H1 (cell line): ENCODE data around the gene EFNA3. TPM values are rescaled to one million over a fixed set of nuclear protein-coding genes. Genes with fewer than 3 reads are reported as not detected.

Experiments used
- CTCF ChIA-PET: fragments of 300-600 bp; sonication (Branson Sonifier 250); formaldehyde crosslinking; loops from one replicate; lab custom pipeline; 2021; ENCODE audit not compliant: partially characterized antibody; lab: Charles Lee
- POLR2A ChIA-PET: fragments of 300-600 bp; sonication (Branson Sonifier 250); formaldehyde crosslinking; loops from one replicate; lab custom pipeline; 2021; ENCODE audit warnings: inconsistent platforms; ENCODE audit not compliant: partially characterized antibody; lab: Charles Lee
- DNase-seq, 2 experiments: peaks; one replicate each; pipeline versions ENCODE4 v3.0.0 to v3.0.0-alpha.2; 2010 to 2022; ENCODE audit warnings: low spot score in 2 of 2, low read depth in 1 of 2, mixed read lengths in 1 of 2
- FAIRE-seq: peaks from 2 replicates; lab custom pipeline; 2011; peaks lifted over from hg19 to GRCh38; lab: Jason Lieb, UNC
- H2AFZ ChIP-seq: 2 replicates; pipeline ENCODE4 v1.8.1; 2012; ENCODE audit warnings: low read length, inconsistent platforms
- H2AK5ac ChIP-seq: 2 replicates; pipeline ENCODE4 v1.6.1; 2013; ENCODE audit warnings: low read depth, low read length
- H2BK120ac ChIP-seq: replicated peaks from 2 replicates; pipeline ENCODE3; 2013; ENCODE audit warnings: low read depth, low read length, inconsistent platforms
- H2BK12ac ChIP-seq: 2 replicates; pipeline ENCODE4 v1.6.1; 2013; ENCODE audit warnings: low read depth, low read length
- H2BK15ac ChIP-seq: 2 replicates; pipeline ENCODE4 v1.6.1; 2013; ENCODE audit warnings: low read length
- H2BK20ac ChIP-seq: 2 replicates; pipeline ENCODE4 v1.6.1; 2013; ENCODE audit warnings: low read length
- H2BK5ac ChIP-seq: 2 replicates; pipeline ENCODE4 v1.6.1; 2013; ENCODE audit warnings: low read depth, low read length
- H3K14ac ChIP-seq: 2 replicates; pipeline ENCODE4 v1.6.1; 2013; ENCODE audit warnings: inconsistent platforms; ENCODE audit not compliant: insufficient read length
- H3K18ac ChIP-seq: 2 replicates; pipeline ENCODE4 v1.6.1; 2013; ENCODE audit warnings: low read length; ENCODE audit errors: extremely low read depth
- H3K23ac ChIP-seq: 2 replicates; pipeline ENCODE4 v1.6.1; 2013; ENCODE audit warnings: inconsistent platforms; ENCODE audit not compliant: insufficient read length
- H3K23me2 ChIP-seq: 2 replicates; pipeline ENCODE4 v1.6.1; 2013; ENCODE audit warnings: low read depth, low read length
- H3K27ac ChIP-seq: 2 replicates; pipeline ENCODE4 v1.6.1; 2011; ENCODE audit warnings: low read depth, low read length, inconsistent platforms
- H3K27me3 ChIP-seq, 4 experiments: replicated peaks in 1 of 4; 1 replicate in 1 of 4; 2 replicates in 3 of 4; pipeline versions ENCODE4 v1.6.1 to v1.8.1; 2011 to 2013; ENCODE audit warnings: low read length in 3 of 4, mild to moderate bottlenecking in 3 of 4, inconsistent platforms in 2 of 4, mixed read lengths in 2 of 4, moderate library complexity in 1 of 4; ENCODE audit not compliant: control insufficient read depth in 3 of 4, insufficient read depth in 3 of 4; ENCODE audit errors: extremely low read depth in 1 of 4
- H3K36me3 ChIP-seq, 4 experiments: 2 replicates each; pipeline versions ENCODE4 v1.6.1 to v1.8.1; 2011 to 2013; ENCODE audit warnings: mild to moderate bottlenecking in 4 of 4, low read length in 3 of 4, moderate library complexity in 2 of 4, control low read depth in 1 of 4, inconsistent platforms in 1 of 4; ENCODE audit not compliant: insufficient read depth in 4 of 4, control insufficient read depth in 2 of 4
- H3K4ac ChIP-seq: replicated peaks from 2 replicates; pipeline ENCODE3; 2013; ENCODE audit warnings: low read length, low read depth, mixed read lengths, inconsistent platforms; ENCODE audit not compliant: insufficient read length
- H3K4me1 ChIP-seq, 4 experiments: replicated peaks in 1 of 4; 1 replicate in 1 of 4; 2 replicates in 3 of 4; pipeline versions ENCODE4 v1.6.1 to v1.8.1; 2011 to 2013; ENCODE audit warnings: low read length in 3 of 4, inconsistent platforms in 2 of 4, mixed read lengths in 1 of 4; ENCODE audit not compliant: insufficient read depth in 4 of 4, control insufficient read depth in 3 of 4
- H3K4me2 ChIP-seq, 2 experiments: 2 replicates each; pipeline versions ENCODE4 v1.6.1 to v1.8.1; 2011 to 2013; ENCODE audit warnings: low read depth in 2 of 2, low read length in 2 of 2, control low read depth in 1 of 2, inconsistent platforms in 1 of 2, mild to moderate bottlenecking in 1 of 2; ENCODE audit not compliant: insufficient read depth in 1 of 2
- H3K4me3 ChIP-seq, 4 experiments: fragments of 200-600, 300-600 bp in 1 of 4; sonication (generic), shearing (Covaris generic), sonication (Bioruptor Twin) in 1 of 4; 2 replicates each; pipeline versions ENCODE4 v1.5.1 to v1.8.1; 2011 to 2016; ENCODE audit warnings: low read length in 4 of 4, low read depth in 3 of 4, control low read depth in 2 of 4, inconsistent platforms in 2 of 4, mild to moderate bottlenecking in 2 of 4, mixed read lengths in 1 of 4, moderate library complexity in 1 of 4; ENCODE audit not compliant: insufficient read depth in 2 of 4; ENCODE audit errors: extremely low read depth in 1 of 4
- H3K56ac ChIP-seq: replicated peaks from 2 replicates; pipeline ENCODE3; 2013; ENCODE audit warnings: low read depth, mild to moderate bottlenecking, mixed read lengths, low read length, inconsistent platforms; ENCODE audit not compliant: insufficient read length
- H3K79me1 ChIP-seq: 2 replicates; pipeline ENCODE4 v1.6.1; 2013; ENCODE audit warnings: low read depth, low read length, control low read depth
- H3K79me2 ChIP-seq, 2 experiments: 2 replicates each; pipeline versions ENCODE4 v1.6.1 to v1.8.1; 2012 to 2013; ENCODE audit warnings: low read length in 2 of 2, mild to moderate bottlenecking in 2 of 2, inconsistent platforms in 1 of 2; ENCODE audit not compliant: insufficient read depth in 2 of 2, control insufficient read depth in 1 of 2
- H3K9ac ChIP-seq, 4 experiments: replicated peaks in 1 of 4; 1 replicate in 1 of 4; 2 replicates in 3 of 4; pipeline versions ENCODE4 v1.6.1 to v1.8.1; 2011 to 2013; ENCODE audit warnings: low read depth in 3 of 4, low read length in 3 of 4, control low read depth in 2 of 4, mild to moderate bottlenecking in 2 of 4, moderate library complexity in 2 of 4, inconsistent platforms in 1 of 4; ENCODE audit errors: extremely low read depth in 1 of 4
- H3K9me3 ChIP-seq, 2 experiments: 2 replicates each; pipeline versions ENCODE4 v1.6.1 to v1.8.1; 2012 to 2013; ENCODE audit warnings: mild to moderate bottlenecking in 2 of 2, moderate library complexity in 2 of 2, control low read depth in 1 of 2, inconsistent platforms in 1 of 2, low read depth in 1 of 2, low read length in 1 of 2, mixed read lengths in 1 of 2; ENCODE audit not compliant: insufficient read depth in 2 of 2
- H4K20me1 ChIP-seq, 2 experiments: replicated peaks in 1 of 2; 2 replicates each; pipeline versions ENCODE3 to v1.8.1; 2011 to 2013; ENCODE audit warnings: inconsistent platforms in 2 of 2, low read length in 2 of 2, mild to moderate bottlenecking in 1 of 2; ENCODE audit not compliant: insufficient read depth in 2 of 2, control insufficient read depth in 1 of 2
- H4K5ac ChIP-seq: 2 replicates; pipeline ENCODE4 v1.6.1; 2013; ENCODE audit warnings: low read length, low read depth, mixed read lengths, inconsistent platforms; ENCODE audit not compliant: insufficient read length
- H4K8ac ChIP-seq: 2 replicates; pipeline ENCODE4 v1.8.0; 2013; ENCODE audit warnings: mild to moderate bottlenecking, moderate library complexity, low read length, inconsistent platforms; ENCODE audit not compliant: insufficient read depth; ENCODE audit errors: extremely low read depth
- H4K91ac ChIP-seq: replicated peaks from 2 replicates; pipeline ENCODE3; 2013; ENCODE audit warnings: low read length, mixed read lengths, inconsistent platforms; ENCODE audit not compliant: insufficient read length
- ATF2 ChIP-seq: IDR thresholded peaks from 2 replicates; pipeline ENCODE4 v1.6.1; 2012; ENCODE audit warnings: low read length, inconsistent platforms
- BACH1 ChIP-seq: IDR thresholded peaks from 2 replicates; pipeline ENCODE4 v1.6.1; 2012; ENCODE audit warnings: low read length, improper control_type of control experiment
- BCL11A ChIP-seq, 2 experiments: IDR thresholded peaks; one replicate each; pipeline ENCODE4 v1.6.1; 2011; ENCODE audit warnings: low read depth in 2 of 2, low read length in 2 of 2, mild to moderate bottlenecking in 2 of 2
- EGR1 ChIP-seq: IDR thresholded peaks from 2 replicates; pipeline ENCODE4 v1.6.1; 2011; ENCODE audit warnings: low read depth, low read length, borderline replicate concordance
- EZH2 ChIP-seq: fragments of 200-600 bp; sonication (generic); IDR thresholded peaks from 2 replicates; pipeline ENCODE4 v1.7.1; 2012; ENCODE audit warnings: low read depth, mild to moderate bottlenecking, moderate library complexity, low read length, inconsistent platforms; ENCODE audit not compliant: severe bottlenecking
- FOSL1 ChIP-seq: IDR thresholded peaks from 2 replicates; pipeline ENCODE4 v1.6.1; 2011; ENCODE audit warnings: mild to moderate bottlenecking, low read depth, low read length, moderate library complexity; ENCODE audit not compliant: insufficient read depth
- JUND ChIP-seq: IDR thresholded peaks from 2 replicates; pipeline ENCODE4 v1.6.1; 2011; ENCODE audit warnings: mild to moderate bottlenecking, improper control_type of control experiment, low read length
- RBBP5 ChIP-seq: IDR thresholded peaks from 2 replicates; pipeline ENCODE4 v1.7.1; 2012; ENCODE audit warnings: low read depth, mild to moderate bottlenecking, inconsistent platforms, low read length, moderate library complexity, borderline replicate concordance
- YY1 ChIP-seq: IDR thresholded peaks from 2 replicates; pipeline ENCODE4 v1.6.1; 2011; ENCODE audit warnings: low read depth, mild to moderate bottlenecking, low read length
- WGBS, 2 experiments: shearing (Covaris generic) in 1 of 2; methylation state at CpG; one replicate each; pipeline versions ENCODE4 v1.1.6 to v1.1.7; 2013 to 2015; ENCODE audit warnings: low lambda C conversion rate in 2 of 2, mixed read lengths in 2 of 2, inconsistent platforms in 1 of 2, low coverage in 1 of 2, missing lambda C conversion rate in 1 of 2; ENCODE audit not compliant: insufficient replicate concordance in 2 of 2, insufficient coverage in 1 of 2, insufficient read length in 1 of 2; ENCODE audit errors: extremely low coverage in 1 of 2, missing lambda C conversion rate in 1 of 2; 5-methylcytosine and 5-hydroxymethylcytosine counted together
- polyA plus RNA-seq, 7 experiments: library from polyadenylated mRNA; depleted of rRNA in 3 of 7; stranded (reverse) in 5 of 7; unstranded in 2 of 7; fragments of >200 nt in 5 of 7; fragments of 200-250 nt in 2 of 7; gene quantifications; 1 replicate in 5 of 7; 2 replicates in 1 of 7; 4 replicates in 1 of 7; pipeline versions ENCODE4 v1.2.1 to v1.2.3, GENCODE V29; 2011 to 2013; ENCODE audit warnings: missing spikeins in 2 of 7, mixed read lengths in 2 of 7
- total RNA-seq: library from RNA; stranded (reverse); fragmentation: NEBNext Ultra II Directional; extraction: Animal tissue kit (Norgen Biotek cat#: 25700); gene quantifications from 2 replicates; pipeline ENCODE4 v1.2.1, GENCODE V29; 2021

EFNA3 gene
- total and polyA plus RNA-seq, 2 of the 8 experiments (the other 6 are each of a cell fraction or from before 2014, with no cell fraction given): 10.8 to 13.8 TPM

- Histone ChIP-seq H2AFZ (no peak overlapping the region), H2AK5ac (no peak overlapping the region), H4K5ac (peak overlapping the region; percentile 22), H3K4me2 (no peak overlapping the region), H3K79me2 (no peaks in the 10 kb centered on the region), H3K23me2 (no peaks in the 10 kb centered on the region; the same call in 1 of the 2 replicates), H3K79me1 (no peaks in the 10 kb centered on the region; the same call in 1 of the 2 replicates), H3K4me1 (peaks cover 4 to 15% (median 5%) of the 10 kb centered on the region in 4 experiments; a peak in 6 of 7 replicates), H2BK12ac (peak overlapping the region; percentile 81; the same call in 1 of the 2 replicates), H2BK120ac (no peak overlapping the region), H4K91ac (no peak overlapping the region), H2BK5ac (peak overlapping the region; percentile 68), H4K20me1 (no peaks in the 10 kb centered on the region), H3K9ac (no peak overlapping the region), H3K56ac (no peak overlapping the region), H3K4ac (peak overlapping the region; percentile 83), H3K27ac (no peak overlapping the region), H3K9me3 (no peaks in the 10 kb centered on the region), H3K18ac (no peak overlapping the region), H3K14ac (no peak overlapping the region), H3K23ac (no peak overlapping the region), H3K36me3 (no peaks in the 10 kb centered on the region), H4K8ac (no peak overlapping the region; the same call in 1 of the 2 replicates), H3K4me3 (no peak overlapping the region), H2BK20ac (peak overlapping the region; percentile 55), H2BK15ac (peak overlapping the region; percentile 82), H3K27me3 (no peaks in the 10 kb centered on the region; a peak in 2 of 7 replicates)
- CTCF ChIA-PET: interaction anchor here (0.5 to 32.4 kb wide), 20 partner anchors 13 to 402 kb away, joined by 3 to 907 read pairs (median 4); partner anchors contain the start of genes ADAM15, DCST1, DCST2 and EFNA3
- POLR2A ChIA-PET: interaction anchor here (0.9 to 3.1 kb wide), 10 partner anchors 9 to 109 kb away, joined by 3 to 11 read pairs (median 5); partner anchors contain the start of genes PBXIP1, PMVK and SLC50A1
- peak; percentile 67 to 73 for DNase-seq
- FAIRE-seq: peak; percentile 62
- 65% methylated on average over 7 of the region's 7 CpGs; no CpG with 5 or more reads in 1 of the 2 experiments for WGBS, 2 experiments
- TF ChIP-seq FOSL1: no peak
- TF ChIP-seq ATF2: peak; percentile 87
- no peak for TF ChIP-seq RBBP5
- no peak for TF ChIP-seq EGR1
- no peak for TF ChIP-seq BACH1
- peak; percentile 81 for TF ChIP-seq JUND
- TF ChIP-seq BCL11A (IDR thresholded peaks at IDR 0.05; ENCODE audit: low read depth in 2 of 2, low read length in 2 of 2): no peak
- no peak for TF ChIP-seq EZH2
- TF ChIP-seq YY1: 0 out of 2 replicates have a peak, but pooled peaks have one; percentile 28
Measured at GRCh38 chr1:155044812-155045657, 33.6 kb upstream of the EFNA3 start.
